ENCODE measurements around the gene DGKQ.

DNA sequence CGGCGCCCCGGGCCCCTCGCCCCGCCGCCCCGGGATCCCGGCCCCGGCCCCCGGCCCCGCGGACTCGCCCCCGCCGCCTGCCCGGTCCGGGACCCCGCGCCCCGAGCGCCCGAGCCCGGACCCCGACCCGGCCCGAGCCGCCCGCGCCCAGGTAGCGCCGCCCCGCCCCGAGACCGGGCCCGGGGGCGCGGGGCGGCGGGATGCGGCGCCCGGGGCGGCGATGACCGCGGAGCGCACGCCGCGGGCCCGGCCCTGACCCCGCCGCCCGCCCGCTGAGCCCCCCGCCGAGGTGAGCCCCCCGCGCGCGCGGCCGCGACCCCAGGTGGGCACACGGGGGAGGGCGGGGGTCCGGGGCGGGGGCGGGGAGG is 38.3 kb upstream of the DGKQ start:
- TF ChIP-seq EZH2 (optimal IDR thresholded peaks at IDR 0.05; ENCODE audit: low read depth, low read length) (no peak), EZH2phosphoT487 (IDR thresholded peaks at IDR 0.05; ENCODE audit: low read length) (no peak)
- TF ChIP-seq, protein P1, sequence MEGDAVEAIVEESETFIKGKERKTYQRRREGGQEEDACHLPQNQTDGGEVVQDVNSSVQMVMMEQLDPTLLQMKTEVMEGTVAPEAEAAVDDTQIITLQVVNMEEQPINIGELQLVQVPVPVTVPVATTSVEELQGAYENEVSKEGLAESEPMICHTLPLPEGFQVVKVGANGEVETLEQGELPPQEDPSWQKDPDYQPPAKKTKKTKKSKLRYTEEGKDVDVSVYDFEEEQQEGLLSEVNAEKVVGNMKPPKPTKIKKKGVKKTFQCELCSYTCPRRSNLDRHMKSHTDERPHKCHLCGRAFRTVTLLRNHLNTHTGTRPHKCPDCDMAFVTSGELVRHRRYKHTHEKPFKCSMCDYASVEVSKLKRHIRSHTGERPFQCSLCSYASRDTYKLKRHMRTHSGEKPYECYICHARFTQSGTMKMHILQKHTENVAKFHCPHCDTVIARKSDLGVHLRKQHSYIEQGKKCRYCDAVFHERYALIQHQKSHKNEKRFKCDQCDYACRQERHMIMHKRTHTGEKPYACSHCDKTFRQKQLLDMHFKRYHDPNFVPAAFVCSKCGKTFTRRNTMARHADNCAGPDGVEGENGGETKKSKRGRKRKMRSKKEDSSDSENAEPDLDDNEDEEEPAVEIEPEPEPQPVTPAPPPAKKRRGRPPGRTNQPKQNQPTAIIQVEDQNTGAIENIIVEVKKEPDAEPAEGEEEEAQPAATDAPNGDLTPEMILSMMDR (IDR thresholded peaks at IDR 0.05; ENCODE audit: low read length): no peak
